ENCODE measurements around the gene ITFG2.
"Not testable (repeated sequence)": the region's sequence is repeated elsewhere in the genome, so short reads cannot be mapped to it uniquely, and the experiment has no call there.

ITFG2 gene

GRCh38 chr12:2862876-2863275, 50.4 kb downstream of the ITFG2 start:
- no peak for DNase-seq (ENCODE audit: low spot score)

- DNase-seq (ENCODE audit: low spot score), result not testable (repeated sequence)
Measured at GRCh38 chr12:2863402-2863801, 50.9 kb downstream of the ITFG2 start.

GRCh38 chr12:2864198-2864597, 51.7 kb downstream of the ITFG2 start:
- DNase-seq (ENCODE audit: low spot score), result no peak

GRCh38 chr12:2868986-2869632, 56.6 kb downstream of the ITFG2 start:
- DNase-seq (ENCODE audit: low spot score), result not testable (repeated sequence)

All from SK-N-DZ (cell line).